Medulla oblongata (tissue), 1 donor: ENCODE measurements around the gene MED9.
A peak's percentile ranks its signal among the peaks of the same experiment; 100 is the strongest.

Source experiments
- DNase-seq: peaks from one replicate; pipeline ENCODE4 v3.0.0-alpha.2; 2015; ENCODE audit errors: extremely low spot score

MED9 gene

DNA sequence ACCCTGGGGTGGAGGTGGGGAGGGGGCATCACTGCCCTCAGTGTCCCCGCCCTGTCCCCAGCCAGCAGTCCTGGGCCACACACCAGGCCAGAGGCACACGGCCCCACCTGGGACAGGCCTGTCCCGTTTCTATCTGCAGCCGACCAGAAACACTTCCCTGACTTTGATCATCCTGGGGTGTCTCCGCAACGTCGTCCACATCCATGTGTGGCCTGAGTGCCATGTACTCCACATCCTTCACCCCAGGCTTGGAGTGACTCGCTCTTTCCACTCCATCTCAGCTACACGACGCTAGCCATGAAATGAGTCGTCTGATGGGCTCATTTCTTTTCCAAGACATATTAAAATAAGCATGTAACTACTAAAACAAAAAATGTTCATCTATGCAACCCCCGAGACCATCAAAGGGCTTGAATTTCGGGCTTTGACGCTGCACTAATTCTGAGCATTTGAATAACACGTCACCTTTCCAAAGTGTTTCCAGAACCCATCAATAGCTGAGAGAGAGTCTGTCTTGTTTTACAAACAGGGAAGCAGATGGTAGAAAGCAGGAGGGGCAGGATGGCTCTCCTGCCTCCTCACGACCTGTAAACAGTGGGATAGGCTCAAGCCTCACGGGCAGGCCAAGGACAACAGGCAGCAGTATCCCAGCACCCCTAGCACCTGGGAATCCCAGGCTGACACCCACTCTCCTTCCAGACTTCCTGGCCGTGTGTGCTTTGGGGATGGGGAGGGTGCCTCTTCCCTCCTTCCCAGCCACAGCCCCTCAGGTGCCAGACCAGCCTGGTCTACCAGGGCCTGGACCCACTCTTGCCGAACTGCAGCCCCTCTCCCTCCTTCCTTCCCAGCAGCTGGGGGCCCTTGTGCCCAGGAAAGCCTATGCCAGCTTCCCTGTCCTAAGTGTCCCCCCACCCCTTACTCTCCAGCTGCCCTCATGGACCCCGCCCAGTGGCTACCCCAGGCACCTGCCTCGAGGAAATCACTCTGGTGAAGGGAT lies 39.4 kb downstream of the MED9 start:
- no peak for DNase-seq

DNA sequence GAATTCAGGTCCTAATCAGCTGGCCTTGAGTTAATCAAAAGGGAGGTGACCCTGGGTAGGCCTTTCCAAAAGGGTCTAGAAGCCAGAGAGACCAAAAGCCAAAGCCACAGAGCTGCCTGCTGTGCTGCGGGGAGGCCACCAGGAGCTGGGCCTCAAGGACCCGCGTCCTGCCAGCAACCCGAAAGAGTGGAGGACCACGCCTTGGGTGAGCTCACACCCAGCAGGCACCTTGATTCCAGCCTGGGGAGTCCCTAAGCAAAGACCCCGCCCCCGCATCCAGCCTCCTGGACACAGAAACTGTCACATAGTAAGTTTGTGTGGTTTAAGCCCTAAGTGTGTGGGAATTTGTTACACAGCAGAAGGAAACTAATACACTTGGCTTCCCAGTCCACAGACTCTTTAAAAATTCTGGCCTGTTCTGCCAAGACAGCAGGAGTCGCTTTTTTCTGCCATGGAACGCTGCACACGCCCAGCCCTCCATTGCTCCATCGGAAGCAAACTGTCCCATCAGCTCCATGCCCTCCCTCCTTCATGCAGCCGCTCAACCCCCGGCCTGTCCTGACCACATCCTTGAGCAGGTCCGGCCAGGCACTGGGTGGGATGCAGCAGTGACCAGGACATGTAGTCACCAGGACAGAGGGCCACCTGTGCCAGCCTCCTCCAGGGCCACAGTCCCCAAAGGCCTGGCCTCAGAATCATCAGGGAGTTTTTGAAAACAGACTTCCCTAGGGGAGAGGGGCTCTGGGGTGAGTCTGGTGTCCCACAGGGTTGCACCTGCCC lies 40.3 kb downstream of the MED9 start:
- no peak for DNase-seq

DNA sequence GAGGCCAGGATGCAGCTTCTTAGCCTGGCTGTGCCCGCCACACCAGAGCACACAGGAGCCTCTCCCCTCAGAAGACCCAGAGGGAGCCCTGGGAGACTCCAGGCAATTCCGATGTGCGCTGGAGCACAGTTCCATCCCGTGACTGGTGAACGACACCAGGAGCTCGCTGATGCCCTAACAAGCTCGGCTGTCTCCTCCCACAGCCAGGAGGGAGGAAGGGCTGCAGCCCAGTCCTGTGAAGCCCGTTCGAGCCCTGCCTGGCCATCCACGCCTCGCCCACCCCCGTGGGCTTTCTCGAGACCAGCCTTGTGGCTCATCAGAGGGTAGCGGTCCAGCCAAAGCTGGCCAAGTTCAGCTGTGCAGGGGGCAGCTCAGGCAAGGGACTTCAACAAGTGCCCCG lies 41.2 kb downstream of the MED9 start:
- DNase-seq, result no peak

DNA sequence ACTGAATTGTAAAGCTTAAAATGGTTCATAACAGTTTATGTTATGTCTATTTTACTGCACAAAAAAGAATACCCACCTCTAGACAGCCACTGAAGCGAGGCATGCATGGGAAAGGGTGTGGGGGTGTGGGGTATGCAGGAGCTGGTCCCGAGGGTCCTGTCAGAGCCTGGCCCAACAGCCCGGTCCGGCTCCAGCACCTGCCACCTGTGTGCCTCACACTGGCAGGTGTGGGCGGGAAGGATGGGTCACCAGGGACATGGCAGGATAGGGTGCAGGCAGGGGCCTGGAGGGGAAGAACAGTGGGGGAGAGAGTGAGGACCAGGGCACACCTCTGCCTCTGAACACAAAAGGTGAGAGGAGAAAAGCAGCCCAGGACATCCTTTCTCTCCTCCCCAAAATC lies 42.2 kb downstream of the MED9 start:
- no peak for DNase-seq

DNA sequence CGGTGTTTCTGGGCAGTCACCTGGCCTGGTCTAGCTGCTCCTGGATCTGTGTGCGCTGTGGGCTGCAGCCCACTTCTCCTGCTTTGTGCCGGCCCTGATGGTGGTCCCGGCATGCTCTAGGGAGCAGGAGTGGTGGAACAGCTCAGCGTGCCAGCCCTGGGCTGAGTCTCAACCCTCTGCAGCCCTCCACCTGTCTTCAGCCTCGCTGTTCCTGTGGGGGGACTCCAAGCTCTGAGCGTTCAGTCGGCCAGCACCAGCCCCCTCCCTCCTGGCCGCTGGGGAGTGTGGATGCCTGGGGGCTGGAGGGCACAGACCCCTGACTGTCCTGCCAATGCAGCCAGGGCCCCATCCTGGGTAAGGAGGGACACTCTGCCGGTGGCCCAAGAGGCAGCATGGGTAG lies 43.1 kb downstream of the MED9 start:
- DNase-seq, result no peak

DNA sequence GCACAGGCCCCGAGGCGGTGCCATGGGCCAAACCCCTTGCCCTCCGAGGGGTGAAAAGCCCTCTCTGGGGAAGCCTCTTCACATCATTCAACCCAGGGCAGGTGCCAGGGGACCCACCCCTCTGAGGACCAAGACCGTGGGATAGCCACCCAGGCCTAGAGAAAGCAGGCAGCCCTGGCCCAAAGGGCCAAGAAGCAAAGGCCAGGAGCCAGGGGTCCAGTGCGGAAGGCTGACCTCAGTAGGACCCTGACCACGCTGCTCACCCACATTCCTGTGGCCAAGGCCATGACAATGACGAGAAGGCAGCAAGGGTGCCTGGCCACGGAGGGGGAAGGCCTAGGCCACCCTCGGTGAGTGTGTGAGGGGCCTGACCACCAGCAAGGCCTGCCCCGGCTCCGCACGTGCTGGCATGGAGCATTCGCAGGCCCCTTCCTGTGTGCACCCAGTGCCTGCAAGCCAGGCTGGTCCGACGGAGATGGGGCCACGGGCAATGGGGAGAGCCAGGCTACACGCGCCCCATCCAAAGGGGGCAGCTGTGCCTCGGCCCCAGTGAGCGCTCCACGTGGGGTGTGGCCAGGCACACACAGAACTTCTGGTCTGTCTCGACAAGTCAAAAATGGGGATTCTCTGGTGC lies 43.9 kb downstream of the MED9 start:
- DNase-seq, result no peak

DNA sequence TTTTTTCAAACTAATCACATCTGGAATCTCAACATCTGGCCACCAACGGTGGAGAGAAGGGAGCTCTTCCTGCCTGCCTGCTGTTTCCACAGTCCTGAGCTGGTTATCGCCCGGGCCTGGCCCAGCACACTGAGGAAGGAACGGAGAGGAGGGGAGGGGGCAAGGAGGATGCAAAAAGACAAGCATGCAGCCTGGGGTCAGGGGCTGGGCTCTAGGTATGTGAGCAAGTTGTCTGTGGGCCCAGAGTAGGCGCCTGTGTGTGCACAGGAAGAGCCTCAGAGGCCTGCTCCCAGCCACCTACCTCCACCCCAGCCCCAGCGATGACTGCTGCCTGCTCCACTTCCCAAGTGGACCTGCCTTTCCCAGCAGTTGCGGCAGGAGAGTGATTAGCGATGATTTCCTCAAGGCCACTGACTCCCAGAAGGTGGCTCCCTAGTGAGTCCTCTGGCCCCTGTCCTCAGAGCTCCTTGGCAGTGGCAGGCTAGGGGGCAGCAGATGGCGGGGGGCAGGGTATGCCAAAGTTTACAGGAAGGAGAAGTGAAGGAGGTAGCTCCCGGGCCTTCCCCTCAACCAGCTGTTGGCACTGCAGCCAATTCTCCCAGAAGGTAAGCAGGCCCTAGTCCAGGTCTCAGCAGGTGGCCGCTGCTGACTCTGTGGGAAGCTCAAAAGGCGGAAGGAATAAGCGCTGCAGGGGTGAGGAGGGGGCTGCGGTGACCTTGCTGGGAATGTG lies 46.4 kb downstream of the MED9 start:
- DNase-seq, result no peak

DNA sequence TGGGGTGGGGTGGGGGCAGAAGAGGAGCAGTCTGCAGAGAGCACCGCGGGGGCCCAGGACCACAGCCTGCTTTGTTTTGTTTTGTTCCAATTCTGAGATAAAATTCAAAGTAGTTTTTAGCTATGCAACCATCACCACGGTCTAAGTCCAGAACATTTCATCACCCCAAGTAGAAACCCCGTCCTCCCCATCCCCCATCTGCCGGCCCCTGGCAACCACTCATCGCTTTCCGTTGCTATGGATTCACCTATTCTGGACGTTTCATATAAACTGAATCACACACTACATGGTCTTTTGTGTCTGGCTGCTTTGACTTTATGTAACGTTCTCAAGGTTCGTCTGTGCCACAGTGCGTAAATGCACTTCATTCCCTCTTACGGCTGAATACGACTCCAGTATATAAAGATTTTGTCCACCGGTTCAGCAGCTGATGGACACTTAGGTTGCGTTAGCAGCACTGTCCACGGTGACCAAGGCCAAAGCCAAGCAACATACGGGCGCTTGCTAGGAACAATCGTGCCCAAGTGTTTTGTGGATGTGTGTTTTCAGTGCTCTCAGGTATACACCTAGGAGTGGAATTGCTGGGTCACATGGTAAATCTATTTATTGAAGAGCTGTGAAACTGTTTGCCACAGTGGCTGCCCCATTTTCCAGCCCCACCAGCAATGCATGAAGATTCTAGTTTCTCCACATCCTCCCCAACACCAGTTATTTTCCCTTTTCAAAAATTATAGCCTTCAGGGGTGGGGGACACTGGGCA lies 47.1 kb downstream of the MED9 start:
- no peak for DNase-seq

DNA sequence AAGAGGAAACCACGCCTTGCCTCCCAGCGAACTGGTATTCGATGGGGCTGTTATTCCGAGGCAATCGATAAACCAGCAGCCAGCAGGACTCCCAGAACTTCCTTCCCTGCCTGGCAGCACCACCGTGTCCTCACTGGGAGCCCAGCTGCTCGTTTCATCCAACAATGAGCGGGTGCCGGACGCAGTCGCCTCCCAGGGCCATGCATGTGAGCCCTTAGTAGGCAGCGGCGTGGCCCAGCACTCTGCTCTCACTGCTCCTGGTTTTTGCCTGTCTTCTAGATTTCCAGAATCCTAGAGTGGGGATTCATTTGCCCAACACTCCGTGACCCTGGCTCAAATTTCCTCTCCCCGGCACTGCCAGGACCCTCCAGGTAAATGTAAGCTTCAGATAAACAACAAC lies 48.5 kb downstream of the MED9 start:
- no peak for DNase-seq

DNA sequence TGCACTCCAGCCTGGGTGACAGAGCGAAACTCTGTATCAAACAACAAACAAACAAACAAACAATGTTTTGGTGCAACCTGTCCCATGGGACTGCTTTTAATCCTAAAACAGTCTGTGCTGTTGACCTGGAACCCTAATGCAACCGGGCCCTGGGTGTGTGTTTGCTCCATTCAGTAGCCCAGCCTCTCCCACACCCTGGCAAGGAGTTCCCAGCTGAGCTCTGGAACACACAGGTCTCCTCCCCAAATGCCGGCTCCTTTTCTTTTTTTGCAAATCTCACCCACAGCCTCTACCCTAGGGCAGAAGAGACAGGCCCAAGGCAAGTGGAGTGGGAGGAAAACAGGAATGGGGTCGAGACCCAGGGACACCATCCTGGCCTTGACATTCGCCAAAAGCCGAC lies 49.2 kb downstream of the MED9 start:
- no peak for DNase-seq

DNA sequence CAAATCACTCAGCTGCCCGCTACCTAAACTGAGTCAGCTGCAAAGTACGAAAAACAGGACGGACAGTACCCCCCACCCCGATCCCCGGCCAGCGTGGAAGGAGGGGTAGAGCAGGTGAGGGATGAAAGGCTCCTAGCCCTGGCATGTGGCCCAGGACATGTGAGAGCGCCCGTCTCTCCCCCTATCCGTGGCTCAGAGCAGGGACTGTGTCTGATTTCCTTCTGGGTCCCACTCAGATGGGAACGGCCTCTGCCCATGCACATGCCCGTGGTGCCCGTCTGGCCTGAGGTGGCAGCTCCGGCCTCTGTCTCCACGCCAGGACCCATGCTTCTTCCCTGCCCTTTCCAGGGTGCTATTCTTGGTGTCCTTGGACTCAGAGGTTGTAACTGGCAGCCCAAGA lies 49.6 kb downstream of the MED9 start:
- DNase-seq, result no peak

DNA sequence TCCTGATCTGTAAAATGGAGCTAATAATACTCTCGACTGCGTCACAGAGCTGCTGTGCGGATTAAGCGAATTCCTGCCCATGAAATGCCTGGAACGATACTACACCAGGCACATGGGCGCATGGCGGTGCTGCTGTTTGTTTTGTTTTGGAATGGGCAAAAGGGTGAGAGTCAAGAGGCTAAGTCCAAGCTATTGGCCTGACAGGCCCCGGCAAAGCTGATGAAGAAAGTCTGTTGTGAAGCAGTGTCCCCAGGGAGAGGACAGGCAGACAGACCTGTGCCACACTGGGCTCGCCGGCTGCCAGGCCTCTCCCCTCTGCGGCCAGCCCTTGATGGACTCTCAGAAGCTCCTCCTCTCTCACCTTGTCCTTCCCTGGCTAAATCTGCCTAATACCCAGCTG lies 50.7 kb downstream of the MED9 start:
- DNase-seq, result no peak

DNA sequence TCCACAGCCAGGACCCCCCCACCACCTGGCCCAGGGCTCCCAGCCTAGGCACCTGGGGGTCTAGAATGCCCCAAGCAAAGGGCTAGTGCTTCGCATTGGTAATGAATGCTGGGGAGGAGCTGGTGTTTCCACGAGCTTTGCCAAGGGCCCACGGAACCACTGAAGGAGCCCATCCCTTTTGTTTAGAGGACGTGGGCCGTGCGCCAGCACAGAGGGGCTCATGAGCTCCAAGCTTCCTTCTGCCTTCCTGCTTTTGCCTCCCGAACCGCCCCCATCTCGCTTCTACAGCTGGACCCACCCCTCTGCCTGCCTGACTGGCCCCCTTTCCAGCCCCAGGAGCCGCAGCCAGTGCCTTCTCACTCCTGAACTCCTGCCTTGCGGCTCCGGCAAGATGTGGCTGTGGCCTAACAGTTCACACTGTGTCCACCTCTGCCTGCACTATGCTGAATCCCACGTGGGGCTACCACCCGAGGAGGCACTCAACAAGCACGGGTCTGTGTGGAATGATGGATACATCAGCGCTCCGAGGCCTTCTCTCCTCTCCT lies 51.2 kb downstream of the MED9 start:
- DNase-seq, result no peak

DNA sequence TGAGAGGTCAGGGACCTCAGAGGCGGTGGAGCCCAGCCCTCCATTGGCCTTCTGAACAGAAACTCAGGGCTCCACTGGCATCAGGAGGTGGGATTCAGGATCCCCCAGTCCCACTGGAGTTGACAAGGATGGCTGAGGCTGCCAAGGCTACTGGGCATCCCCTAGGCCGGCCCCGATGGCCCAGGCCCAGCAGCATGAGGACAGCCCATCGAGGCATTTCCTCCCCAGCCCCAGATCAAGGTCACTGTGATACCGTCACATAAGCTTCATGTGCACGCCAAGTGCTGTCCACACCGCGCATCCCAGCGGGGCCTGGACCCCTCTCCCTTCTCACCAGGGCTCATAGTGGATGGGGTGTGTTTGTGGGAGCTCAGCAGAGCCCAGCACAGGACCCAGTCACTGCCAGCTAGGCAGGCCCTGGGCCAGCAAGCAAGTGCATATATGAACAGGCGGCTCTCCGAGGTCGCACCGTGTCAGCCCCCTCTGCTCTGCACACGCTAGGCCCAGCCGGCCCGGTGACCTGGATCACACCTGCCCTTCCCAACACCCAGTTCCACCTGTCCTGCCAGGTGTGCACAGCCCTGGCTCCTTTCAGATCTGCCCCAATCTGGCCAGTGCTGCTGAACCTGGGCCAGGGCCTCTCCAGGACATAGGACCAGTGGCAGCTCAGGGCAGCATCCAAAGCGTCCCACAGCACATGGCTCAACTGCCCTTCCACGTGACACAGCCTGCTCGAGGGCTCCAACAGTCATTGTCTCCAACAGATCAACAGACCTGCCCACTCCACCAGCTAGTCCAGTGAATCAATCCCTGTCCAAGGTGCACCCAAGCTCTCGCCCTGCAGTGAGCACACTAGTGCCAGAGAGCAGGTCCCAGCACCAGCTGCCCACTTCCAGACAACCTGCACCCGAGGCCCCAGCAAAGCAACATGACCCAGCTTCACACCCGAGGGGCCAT lies 52.2 kb downstream of the MED9 start:
- DNase-seq, result no peak

DNA sequence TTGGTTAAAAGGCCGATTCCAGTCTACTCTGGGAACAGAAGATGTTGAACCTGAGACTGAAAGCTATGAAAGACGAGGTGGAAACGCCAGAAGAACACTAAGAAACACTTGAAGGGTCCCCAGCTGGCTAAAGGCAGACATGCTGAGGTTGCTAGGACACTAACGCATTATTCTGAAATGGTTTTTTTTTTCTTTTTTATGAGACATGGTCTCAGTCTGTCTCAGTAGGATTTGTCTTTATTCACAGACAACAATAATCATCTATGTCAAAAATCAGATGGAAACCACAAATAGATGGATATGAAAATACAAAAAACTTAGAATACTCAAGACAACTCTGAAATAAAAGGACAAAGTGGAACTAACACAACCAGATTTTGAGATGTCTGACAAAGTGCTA lies 54.4 kb downstream of the MED9 start:
- DNase-seq, result no peak

DNA sequence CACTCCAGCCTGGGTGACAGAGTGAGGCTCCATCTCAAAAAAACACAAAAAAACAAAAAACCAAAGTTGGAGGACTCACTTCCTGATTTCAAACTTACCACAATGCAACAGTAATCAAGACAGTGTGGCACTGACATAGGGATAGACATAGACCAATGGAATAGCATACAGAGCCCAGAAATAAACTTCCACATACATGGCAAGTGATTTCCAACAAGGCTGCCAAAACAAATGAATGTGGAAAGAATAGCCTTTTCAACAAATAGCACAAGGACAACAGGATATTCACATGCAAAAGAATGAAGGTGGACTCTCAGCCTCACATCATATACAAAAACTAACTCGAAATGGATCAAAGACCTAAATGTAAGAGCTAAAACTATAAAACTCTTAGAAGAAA lies 56.2 kb downstream of the MED9 start:
- no peak for DNase-seq

DNA sequence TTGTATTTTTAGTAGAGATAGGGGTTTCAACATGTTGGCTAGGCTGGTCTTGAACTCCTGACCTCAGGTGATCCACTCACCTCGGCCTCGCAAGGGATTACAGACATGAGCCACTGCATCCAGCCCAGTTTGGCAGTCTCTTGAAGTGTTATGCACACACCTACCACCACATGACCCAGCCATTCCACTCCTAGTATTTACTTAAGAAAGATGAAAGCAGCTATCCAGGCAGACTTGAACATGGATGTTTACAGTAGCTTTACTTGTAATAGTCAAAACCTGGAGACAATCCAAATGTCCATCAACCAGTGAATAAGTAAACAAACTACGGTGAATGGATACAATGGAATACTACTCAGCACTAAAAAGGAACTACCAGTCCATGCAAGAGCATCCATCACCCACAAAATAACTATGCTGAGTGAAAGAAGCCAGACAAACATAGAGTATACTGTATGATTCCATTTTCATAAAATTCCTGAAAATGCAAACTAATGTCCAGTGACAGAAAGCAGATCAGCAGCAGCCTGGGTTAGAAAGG lies 57.2 kb downstream of the MED9 start:
- DNase-seq, result no peak

DNA sequence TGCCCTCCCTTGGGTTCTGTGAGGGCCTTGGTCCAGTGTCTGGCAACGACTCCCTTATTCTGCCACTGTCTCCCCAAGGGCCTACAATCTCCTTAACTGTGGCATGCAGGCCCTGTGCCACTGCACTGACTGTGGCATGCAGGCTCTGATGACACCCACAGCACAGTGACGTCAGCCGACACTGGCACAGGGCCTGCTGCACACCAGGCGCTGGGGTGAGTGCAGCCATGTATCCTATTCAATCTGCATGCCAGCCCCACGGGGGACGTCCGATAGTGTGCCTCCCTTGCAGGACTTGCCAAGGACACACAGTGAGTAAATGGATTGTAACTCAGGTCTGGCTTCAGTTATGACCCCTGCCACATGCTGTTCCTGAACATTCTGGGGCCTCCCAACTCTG lies 59.2 kb downstream of the MED9 start:
- DNase-seq, result peak; percentile 58

DNA sequence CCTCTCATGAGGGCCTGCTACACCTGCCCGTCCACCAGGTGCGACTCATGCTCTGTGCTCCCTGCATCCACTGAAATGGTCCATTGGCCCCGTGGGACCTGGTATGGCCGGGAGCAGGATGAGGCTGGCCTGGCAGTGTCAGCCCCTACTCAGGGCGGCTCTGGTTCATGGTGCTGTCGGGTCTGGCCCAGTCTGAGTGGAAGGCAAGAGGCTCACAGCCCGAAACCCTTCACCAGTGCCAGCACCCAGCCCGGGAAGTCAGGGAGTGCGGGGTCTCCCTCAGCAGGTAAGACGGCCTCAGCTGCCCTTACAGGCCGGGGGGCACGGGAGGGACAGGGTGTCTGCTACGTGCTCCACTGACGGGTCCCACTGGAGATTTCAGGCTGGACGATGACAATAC lies 59.9 kb downstream of the MED9 start:
- DNase-seq, result no peak
